Middle frontal gyrus (tissue), 1 donor: Measurements from ENCODE around the gene LBH.

Experiments
- DNase-seq: peaks from one replicate; pipeline ENCODE4 v3.0.0-alpha.2; 2015; ENCODE audit warnings: low spot score; ENCODE audit errors: extremely low spot score

Gene LBH

GRCh38 chr2:30303095-30303494 lies 71.8 kb downstream of the LBH start:
- DNase-seq = no peak

- no peak for DNase-seq
These were observed 73.9 kb downstream of the LBH start for GRCh38 chr2:30305235-30305634.

GRCh38 chr2:30306522-30306921 lies 75.2 kb downstream of the LBH start:
- no peak for DNase-seq

GRCh38 chr2:30308280-30308679 lies 76.9 kb downstream of the LBH start:
- DNase-seq = no peak
